Osteoblast (primary cell): ENCODE data around the gene NUCKS1. TPM values are rescaled to one million over a fixed set of nuclear protein-coding genes. Genes with fewer than 3 reads are reported as not detected.

Source experiments
- DNase-seq: peaks from one replicate; pipeline ENCODE4 v3.0.0; 2011; ENCODE audit warnings: low spot score, mixed read lengths; ENCODE audit not compliant: insufficient read length; ENCODE audit errors: missing footprints
- H2AFZ ChIP-seq: 2 replicates; pipeline ENCODE4 v1.6.0; 2011; ENCODE audit warnings: mild to moderate bottlenecking, low read length
- H3K27ac ChIP-seq: 2 replicates; pipeline ENCODE4 v1.5.1; 2011; ENCODE audit warnings: mild to moderate bottlenecking, low read depth, low read length, moderate library complexity
- H3K27me3 ChIP-seq: 2 replicates; pipeline ENCODE4 v1.6.0; 2012; ENCODE audit warnings: mild to moderate bottlenecking, control low read depth, inconsistent platforms, low read length, moderate library complexity; ENCODE audit not compliant: insufficient read depth
- H3K36me3 ChIP-seq: 2 replicates; pipeline ENCODE4 v1.5.1; 2011; ENCODE audit warnings: mild to moderate bottlenecking, low read length, control low read depth, moderate library complexity; ENCODE audit not compliant: insufficient read depth
- H3K4me1 ChIP-seq: 2 replicates; pipeline ENCODE4 v1.5.1; 2011; ENCODE audit warnings: mild to moderate bottlenecking, low read length, control low read depth, moderate library complexity; ENCODE audit not compliant: insufficient read depth
- H3K4me2 ChIP-seq: 2 replicates; pipeline ENCODE4 v1.6.0; 2011; ENCODE audit warnings: mild to moderate bottlenecking, low read length; ENCODE audit not compliant: insufficient read depth
- H3K4me3 ChIP-seq: fragments of 200-600 bp; sonication (generic); 3 replicates; pipeline ENCODE4 v1.5.1; 2012; ENCODE audit warnings: mild to moderate bottlenecking, low read length, inconsistent platforms; ENCODE audit not compliant: insufficient read depth
- H3K79me2 ChIP-seq: 2 replicates; pipeline ENCODE4 v1.6.0; 2012; ENCODE audit warnings: mild to moderate bottlenecking, low read length, control low read depth, inconsistent platforms; ENCODE audit not compliant: insufficient read depth
- H3K9me3 ChIP-seq: 2 replicates; pipeline ENCODE4 v1.5.1; 2011; ENCODE audit warnings: low read depth, low read length, control low read depth
- H4K20me1 ChIP-seq: 2 replicates; pipeline ENCODE4 v1.6.0; 2012; ENCODE audit warnings: mild to moderate bottlenecking, low read length, control low read depth; ENCODE audit not compliant: insufficient read depth
- total RNA-seq: library from RNA; depleted of rRNA; stranded (reverse); fragments of >200 nt; gene quantifications from 2 replicates; pipeline ENCODE4 v1.2.3, GENCODE V29; 2012
- TF ChIP-seq, protein P1 (sequence below): IDR thresholded peaks from 2 replicates; pipeline ENCODE4 v1.5.1; 2011; ENCODE audit warnings: mild to moderate bottlenecking, low read depth, low read length, moderate library complexity; ENCODE audit errors: extremely low read depth

Gene NUCKS1
- total RNA-seq, 1 donor = 140 TPM

DNA sequence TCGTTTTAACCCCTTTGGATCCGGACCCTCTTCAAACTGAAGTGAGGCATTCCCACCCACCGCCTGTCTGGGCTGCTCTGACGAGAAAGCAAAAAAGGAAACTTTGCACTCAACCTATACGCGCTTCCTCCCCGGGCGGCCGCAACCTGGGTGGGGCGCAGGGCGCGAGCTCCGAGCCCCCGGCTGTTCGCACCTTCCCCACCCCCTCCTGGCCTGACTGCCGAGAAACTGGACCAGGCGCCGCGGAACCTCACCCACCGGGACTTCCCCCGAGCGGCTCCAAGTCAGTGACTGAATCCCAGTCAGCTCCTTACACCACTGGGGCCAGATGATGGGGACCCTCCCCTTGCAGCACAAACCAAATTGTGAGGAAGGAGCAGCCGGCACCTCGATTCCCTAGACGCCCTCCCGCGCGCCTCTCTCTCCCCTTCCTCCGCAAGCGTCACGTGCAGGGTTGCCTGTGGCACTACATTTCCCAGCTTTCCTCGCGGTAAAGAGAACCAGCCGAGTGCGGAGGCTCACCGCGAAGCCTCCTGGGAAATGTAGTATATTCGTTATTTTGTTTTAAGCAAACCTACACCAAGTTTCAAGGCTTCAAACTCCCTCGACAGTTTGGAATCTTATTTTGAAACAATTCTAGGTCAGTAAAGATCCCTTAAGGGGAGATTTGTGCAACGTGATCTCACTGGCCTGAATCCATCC is 25.2 kb upstream of the NUCKS1 start, which contains the start of gene RAB29:
Gene RAB29, minus strand, starts transcription at position 468 of the 702 bp plus-strand sequence. CDS start 526 bp downstream, outside the sequence.
- peaks cover 8% of the 10 kb centered on the region for H3K79me2 ChIP-seq
- H3K9me3 ChIP-seq = no peaks in the 10 kb centered on the region
- peaks cover 14% of the 10 kb centered on the region for H3K4me1 ChIP-seq
- peak within 1 kb of the TSS; percentile 88 for H3K4me3 ChIP-seq
- no peaks in the 10 kb centered on the region for H3K36me3 ChIP-seq
- H3K4me2 ChIP-seq = peak within 1 kb of the TSS; percentile 92
- DNase-seq = peak; percentile 94
- peak within 1 kb of the TSS; percentile 93 for H2AFZ ChIP-seq
- TF ChIP-seq, protein P1, sequence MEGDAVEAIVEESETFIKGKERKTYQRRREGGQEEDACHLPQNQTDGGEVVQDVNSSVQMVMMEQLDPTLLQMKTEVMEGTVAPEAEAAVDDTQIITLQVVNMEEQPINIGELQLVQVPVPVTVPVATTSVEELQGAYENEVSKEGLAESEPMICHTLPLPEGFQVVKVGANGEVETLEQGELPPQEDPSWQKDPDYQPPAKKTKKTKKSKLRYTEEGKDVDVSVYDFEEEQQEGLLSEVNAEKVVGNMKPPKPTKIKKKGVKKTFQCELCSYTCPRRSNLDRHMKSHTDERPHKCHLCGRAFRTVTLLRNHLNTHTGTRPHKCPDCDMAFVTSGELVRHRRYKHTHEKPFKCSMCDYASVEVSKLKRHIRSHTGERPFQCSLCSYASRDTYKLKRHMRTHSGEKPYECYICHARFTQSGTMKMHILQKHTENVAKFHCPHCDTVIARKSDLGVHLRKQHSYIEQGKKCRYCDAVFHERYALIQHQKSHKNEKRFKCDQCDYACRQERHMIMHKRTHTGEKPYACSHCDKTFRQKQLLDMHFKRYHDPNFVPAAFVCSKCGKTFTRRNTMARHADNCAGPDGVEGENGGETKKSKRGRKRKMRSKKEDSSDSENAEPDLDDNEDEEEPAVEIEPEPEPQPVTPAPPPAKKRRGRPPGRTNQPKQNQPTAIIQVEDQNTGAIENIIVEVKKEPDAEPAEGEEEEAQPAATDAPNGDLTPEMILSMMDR = no peak
- peak within 1 kb of the TSS; percentile 61 for H3K27ac ChIP-seq
- no peaks in the 10 kb centered on the region for H3K27me3 ChIP-seq
- H4K20me1 ChIP-seq = no peaks in the 10 kb centered on the region

DNA sequence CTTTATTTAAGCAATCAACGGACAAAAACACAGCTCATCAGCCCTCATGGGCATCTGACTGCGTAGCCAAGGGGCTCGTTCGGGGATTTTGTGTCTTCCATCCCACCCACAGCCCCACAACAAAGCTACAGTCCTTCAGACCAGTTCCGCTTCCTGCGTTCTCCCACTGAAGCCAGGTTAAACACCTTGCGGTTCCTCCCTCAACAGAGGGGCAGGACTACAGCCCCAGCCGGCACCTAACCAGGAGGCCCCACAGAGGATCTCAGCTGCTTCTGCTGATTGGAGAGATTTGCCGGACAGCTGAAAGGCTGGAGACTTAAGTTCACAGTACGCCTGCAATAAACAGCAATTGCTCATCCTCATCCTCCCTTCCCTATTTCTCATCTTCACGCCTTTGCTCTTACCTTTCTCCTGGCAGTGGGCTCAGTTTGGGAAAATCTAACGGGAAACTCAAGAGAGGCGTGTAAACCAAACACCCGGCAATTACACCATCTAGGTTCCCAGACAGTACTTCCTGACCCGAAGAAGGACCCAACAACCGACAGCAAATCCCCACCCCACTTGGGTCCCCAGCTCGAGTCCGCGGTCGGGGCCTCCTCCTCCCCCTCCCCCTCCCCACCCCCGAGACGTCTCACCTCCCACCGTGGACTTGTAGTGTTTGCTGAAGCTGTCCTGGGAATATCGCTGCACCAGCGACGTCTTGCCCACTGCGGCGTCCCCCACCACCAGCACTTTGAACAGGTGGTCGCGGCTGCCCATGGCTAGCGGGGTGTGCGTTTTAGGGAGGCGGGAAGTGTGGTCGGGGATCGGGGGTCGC is 24.4 kb upstream of the NUCKS1 start:
- Histone ChIP-seq H3K27ac (peak overlapping the region; percentile 61), H2AFZ (peak overlapping the region; percentile 93), H3K9me3 (no peaks in the 10 kb centered on the region), H3K36me3 (no peaks in the 10 kb centered on the region), H4K20me1 (no peaks in the 10 kb centered on the region), H3K27me3 (no peaks in the 10 kb centered on the region), H3K4me3 (peak overlapping the region; percentile 88), H3K79me2 (peaks cover 8% of the 10 kb centered on the region), H3K4me2 (peak overlapping the region; percentile 92), H3K4me1 (peaks cover 14% of the 10 kb centered on the region)
- TF ChIP-seq, protein P1 = no peak
- peak; percentile 74 for DNase-seq

DNA sequence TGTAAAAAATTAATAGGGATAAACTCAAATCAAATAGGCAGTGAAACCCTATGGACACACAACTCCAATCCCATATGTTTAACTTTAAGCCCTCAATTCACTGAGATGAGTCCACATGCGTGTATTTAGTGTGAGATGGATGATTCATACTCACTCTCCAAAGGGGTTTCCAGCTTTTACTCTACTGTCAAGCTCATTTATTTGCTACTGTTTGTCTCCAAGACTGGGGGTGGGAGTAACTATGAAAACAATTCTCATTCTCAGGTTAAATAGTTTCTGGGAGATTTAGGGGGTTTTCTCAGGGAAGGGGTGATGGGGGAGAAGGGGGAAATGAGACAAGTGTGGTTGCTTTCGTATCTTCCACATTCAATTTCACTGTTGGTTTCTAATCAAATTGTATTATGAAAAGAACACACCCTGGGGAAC is 22.6 kb upstream of the NUCKS1 start:
- no peak overlapping the region for H3K27ac ChIP-seq
- H3K4me1 ChIP-seq = peaks cover 14% of the 10 kb centered on the region
- H2AFZ ChIP-seq = no peak overlapping the region
- H3K9me3 ChIP-seq = no peaks in the 10 kb centered on the region
- no peaks in the 10 kb centered on the region for H4K20me1 ChIP-seq
- H3K36me3 ChIP-seq = no peaks in the 10 kb centered on the region
- H3K4me2 ChIP-seq = no peak overlapping the region
- no peak overlapping the region for H3K4me3 ChIP-seq
- DNase-seq = no peak
- TF ChIP-seq, protein P1 = no peak
- H3K79me2 ChIP-seq = peaks cover 8% of the 10 kb centered on the region
- no peaks in the 10 kb centered on the region for H3K27me3 ChIP-seq

DNA sequence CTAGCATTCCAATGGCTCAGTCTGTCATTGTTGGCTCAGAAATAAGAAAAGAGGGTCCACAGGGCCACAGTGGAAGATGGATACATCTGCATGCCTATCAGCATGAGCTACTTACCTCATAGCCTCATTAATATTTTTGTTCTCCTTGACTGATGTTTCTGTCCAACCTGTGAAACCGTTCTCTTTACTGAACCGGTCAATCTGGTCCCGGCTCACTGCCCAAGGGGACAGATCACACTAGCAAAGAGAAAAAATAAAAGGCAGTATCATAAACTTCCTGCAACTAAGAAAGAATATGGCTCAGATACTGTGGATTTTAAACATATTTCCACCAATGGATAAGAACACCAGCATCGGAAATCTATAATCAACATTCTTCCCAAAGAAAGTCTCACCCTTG is 20.6 kb upstream of the NUCKS1 start:
- DNase-seq = no peak
- Histone ChIP-seq H3K36me3 (no peaks in the 10 kb centered on the region), H3K4me3 (no peak overlapping the region), H2AFZ (no peak overlapping the region), H3K27me3 (no peaks in the 10 kb centered on the region), H3K27ac (no peak overlapping the region), H4K20me1 (no peaks in the 10 kb centered on the region), H3K9me3 (no peaks in the 10 kb centered on the region), H3K79me2 (peaks cover 8% of the 10 kb centered on the region), H3K4me2 (no peak overlapping the region), H3K4me1 (peaks cover 6% of the 10 kb centered on the region)
- TF ChIP-seq, protein P1 = no peak
